Measurements from ENCODE around the gene NBEA. TPM values are rescaled to one million over a fixed set of nuclear protein-coding genes. Genes with fewer than 3 reads are reported as not detected.

NBEA gene
- total RNA-seq, 1 donor from 2014 or later: 1.2 TPM

DNA sequence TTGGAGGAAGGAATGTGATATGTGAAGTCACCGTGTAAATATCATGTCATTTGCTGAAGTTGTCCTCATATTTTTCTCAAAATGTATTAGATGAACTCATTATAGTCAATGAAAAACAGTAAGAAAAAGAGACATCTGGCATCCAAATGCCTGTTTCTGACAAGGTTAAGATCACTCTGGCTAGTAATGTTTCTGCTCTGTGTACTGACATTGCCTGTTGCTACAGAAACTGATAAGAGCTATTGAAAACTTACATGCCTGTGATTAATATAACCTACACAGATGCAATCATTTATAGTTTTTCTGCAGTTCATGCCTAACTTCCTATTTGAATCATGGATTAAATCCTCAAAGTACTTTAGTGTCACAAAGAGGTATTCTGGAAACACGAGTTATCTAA lies 249.8 kb downstream of the NBEA start:
- ATAC-seq: no peak

DNA sequence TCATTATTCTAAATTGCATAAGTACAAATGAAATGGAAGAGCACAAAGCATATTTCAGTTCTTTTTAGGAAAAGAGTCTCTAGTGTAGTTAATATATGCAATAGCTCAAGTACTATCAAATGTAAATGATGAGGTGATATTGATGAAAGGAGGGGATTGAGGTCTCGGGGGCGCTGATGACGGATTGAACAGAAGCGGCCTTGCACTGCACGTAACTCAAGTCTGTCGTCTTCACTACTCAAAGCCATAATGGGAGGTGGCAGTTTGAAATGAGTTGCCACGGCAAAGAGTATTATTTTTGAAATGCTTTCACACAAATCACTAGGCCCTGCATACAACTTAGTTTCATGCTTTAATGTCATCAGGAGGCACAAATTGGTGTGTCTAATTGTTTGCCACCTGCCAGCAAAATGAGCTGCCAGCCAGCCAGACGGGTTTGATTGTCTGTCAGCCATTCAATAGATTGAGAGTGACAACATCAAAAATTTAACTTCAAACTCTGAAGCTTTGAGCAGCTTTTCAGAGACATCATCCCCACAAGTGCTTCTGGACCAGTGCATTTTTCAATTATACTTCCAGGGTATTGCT lies 256.6 kb downstream of the NBEA start:
- ATAC-seq: no peak

DNA sequence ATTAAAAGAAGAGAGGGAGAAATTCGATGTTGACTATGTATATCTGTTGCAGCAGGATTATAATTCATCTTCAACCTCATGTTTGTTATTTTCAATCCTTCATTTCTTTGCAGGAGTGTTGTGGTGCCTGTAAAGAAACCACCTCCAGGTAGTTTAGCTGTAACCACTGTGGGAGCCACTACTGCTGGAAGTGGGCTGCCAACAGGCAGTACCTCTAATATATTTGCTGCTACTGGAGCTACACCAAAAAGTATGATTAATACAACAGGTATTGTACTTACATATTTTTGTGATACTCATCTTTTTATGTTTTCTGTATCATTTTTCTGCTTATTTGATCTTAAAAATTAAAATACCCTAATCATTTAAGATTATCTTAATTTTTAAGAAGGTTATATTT lies 266.5 kb downstream of the NBEA start:
- no peak for ATAC-seq

DNA sequence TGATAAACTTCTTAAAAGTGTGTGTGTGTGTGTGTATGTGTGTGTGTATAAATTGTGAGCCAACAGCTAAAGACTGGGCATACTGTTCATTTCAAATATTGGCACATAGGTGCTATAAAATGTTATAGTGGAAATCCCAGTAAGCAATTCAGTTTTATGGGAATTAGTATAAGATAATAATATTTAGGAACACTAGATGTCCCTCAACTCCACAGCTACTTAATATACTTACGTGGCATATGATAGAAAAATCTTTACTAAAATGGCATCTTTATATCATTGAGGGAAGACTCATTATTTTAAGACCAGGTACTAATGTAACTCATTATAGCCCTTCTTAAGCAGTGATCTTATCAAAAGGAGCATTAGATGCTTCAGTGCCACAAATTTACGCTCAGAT lies 268.2 kb downstream of the NBEA start:
- no peak for ATAC-seq

DNA sequence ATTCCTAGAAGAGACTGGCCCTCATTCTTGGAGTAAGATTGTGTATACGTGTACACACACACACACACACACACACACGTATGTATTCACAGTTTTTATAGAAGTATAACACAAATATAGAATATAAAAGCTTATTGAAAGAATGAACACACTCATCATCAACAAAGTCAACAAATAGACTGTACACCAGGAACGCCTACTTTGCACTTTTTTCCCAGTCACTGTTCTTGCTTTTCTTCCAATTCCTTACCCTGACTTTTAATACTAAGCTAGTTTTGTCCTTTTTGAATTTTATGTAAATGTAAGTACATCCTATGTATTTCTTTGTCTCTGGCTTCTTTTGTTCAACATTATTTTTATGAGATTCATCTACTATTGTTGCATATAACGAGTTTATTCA lies 269.9 kb downstream of the NBEA start:
- ATAC-seq: no peak

DNA sequence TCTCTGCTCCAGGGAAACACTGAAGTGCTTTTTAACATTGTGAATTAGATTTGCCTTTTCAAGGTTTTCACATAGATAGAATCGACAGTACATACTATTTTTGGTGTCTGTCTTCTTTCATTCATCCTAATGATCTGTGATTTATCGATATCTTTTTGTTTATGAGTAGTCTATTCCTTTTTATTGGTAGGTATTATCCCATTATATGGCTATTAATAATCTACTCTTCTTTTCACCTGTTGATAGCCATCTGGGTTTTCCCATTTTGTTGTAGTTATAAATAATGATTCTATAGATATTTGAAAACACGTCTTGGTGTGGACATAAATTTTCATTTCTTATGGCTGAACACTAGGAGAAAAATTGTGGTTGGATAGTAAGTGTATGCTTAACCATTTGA lies 271.8 kb downstream of the NBEA start:
- no peak for ATAC-seq

DNA sequence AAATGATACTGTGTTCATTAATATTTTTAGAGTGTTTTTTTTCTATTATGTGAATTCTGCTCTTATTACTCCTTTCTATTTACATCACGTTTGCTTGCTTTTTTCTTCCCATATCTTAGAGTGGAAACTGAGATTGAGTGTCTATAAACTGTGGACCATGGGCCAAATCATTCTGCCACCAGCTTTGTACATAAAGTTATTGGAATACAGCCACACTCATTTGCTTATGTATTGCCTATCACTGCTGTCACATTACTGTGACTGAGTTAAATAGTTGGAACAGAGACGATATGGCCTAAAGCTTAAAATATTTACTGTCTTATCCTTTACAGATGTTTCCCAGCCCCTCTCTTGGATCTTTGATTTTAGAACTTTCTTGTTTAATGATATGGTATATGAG lies 274.1 kb downstream of the NBEA start:
- ATAC-seq: no peak

DNA sequence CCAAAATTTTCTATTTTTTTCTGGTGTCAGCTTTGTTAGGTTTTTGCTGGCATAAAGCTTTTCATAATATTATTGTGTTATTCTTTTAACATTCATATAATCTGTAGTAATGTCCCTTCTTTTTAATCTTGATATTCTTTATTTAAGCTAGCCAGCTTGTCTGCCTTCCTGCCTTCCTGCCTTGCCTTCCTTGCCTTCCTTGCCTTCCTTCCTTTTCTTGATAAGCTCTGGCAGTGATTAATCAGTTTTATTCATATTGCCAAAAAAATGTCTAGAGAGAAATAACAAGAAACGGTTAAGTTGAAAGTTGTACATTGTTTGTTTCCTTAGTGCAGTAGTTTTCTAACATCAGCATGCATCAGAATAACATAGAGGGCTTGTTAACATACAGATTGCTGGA lies 277.0 kb downstream of the NBEA start:
- ATAC-seq: no peak

DNA sequence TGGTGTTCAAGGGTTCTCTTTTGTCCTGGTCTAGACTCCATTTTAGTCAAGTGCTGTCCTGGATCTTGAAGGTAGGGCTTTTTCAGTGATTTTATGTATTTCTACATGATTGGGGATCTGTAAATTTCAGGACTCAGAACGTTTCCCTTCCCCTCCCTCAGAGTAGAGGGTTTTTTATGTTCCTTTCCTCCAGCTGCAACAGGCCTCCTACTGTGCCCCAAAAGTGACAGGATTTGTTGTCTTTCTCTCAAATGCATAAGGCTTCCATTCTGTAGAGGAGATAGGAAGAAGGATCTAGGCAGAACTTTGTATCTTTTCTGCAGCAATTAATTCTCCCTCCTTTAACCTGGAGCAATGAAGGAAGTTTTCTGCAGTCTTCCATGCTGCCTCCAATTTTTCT lies 283.1 kb downstream of the NBEA start:
- ATAC-seq: no peak

DNA sequence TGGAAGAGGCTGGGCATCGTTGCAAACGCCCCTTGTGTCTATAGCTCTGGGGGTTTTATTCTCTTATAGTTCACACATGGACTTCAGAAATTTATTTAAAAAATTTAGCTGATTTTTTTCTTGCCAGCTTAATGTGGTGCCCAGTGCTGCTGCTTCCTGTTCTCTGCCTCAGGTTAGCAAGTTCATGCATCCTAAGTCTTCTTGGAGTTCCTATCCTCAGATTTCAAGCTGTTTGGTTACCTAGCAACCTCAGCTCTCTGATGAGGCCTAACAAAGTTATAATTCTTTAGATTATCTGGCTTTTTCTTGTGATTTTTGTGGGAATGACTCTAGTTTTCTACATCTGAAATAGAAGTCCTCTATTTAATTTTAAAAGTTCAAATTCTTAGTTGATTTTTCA lies 283.5 kb downstream of the NBEA start:
- ATAC-seq: no peak

DNA sequence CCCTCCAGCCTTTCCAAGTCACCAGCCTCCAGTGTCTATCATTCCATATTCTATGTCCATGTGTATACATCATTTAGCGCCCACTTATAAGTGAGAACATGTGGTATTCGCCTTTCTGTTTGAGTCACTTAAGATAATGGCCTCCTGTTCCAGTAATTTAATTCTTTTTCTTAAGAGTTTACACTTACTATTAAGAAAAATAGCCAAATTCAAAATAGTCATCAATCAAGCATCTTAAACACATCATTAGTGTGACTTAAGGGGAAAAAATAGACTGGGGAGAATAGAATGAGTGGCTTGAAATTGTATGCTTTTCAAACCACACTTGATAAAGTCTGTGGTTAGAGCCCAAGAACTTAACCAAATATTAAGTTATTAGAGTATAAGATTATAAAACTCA lies 286.5 kb downstream of the NBEA start:
- no peak for ATAC-seq

DNA sequence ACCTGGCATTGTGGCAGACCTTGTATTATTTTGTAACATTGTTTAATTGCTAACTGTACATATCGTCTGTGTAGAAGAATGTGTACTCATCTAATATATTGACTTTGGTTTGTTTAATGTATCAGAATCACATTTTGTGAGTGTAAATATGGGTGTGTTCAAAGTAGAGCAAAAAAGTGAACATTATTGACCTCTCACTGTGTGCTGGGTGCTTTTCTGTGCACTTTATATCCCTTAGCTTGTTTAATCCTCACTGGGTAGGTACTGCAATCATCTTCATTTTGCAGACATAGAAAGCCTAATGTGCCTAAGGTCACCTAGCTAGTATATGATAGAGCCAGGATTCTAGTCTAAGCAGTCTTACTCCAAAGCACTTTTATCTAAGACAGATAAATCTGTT lies 289.4 kb downstream of the NBEA start:
- no peak for ATAC-seq

DNA sequence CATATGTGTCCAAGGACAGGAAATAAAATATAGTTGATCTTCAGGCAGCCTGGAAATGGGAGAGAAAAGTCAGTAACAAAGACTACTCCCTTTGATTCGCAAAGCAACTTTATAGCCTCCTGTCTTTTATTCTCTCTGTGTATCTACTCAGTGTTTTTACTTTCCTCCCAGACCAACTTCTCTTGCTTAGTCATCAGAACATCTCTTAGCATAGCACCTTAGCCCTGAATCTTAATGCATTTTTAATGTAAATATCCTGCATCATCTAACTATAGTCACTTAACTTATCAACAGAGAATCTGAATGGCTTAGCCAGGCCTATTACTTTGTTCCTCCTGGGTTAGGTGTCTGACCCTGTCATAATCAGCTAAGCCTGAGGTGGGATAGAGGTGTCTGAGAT lies 296.2 kb downstream of the NBEA start:
- ATAC-seq: no peak

DNA sequence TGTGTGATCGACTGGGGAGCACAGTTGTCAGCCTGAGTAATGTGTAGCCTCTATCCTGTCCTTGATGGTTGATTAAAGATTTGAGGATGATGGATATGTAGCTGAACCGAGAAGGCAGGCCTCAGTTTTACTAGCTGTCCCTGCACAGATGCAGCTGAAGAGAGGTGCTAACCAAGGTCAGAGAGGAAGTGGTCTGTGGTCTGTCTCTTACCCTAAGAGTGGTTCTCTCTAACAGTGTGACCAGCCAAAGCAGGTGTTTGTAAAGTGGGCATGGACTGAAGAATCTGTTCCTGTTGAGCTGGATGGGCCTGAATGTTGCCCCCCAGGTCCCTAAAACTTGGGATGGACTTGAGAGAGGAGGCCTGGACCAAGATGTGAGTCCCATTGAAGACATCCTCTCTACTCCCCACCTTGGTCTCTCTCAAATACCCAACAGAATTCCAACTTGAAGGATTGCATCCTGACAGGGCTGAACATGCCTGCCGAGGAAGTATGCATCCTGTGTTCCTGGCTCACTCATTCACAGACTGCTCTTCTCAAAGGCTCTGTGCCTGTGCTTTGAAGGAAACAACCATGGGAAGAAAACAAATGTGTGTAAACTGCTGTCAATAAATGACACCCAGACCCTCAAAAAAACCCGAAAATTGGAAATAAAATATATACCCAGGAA lies 310.6 kb downstream of the NBEA start:
- no peak for ATAC-seq

DNA sequence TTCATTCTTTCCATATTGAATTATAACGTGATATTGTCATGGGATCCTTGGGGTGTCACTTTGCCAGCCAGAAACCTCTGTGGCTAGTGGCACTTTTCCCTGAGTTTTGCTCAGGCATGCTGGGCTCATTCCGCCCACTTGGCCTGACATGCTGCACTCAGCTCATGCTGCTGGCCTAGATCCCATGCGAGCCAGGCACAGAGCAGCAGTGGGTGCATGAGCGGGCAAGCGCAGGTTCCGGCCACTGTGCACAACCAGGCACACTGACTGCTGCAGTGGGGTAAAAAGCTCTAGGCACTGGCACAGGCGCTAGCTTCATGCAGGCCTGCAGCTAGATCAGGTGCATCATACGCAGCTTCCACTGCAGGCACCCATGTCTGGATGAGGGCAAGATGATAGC lies 313.2 kb downstream of the NBEA start:
- ATAC-seq: peak; percentile 45

DNA sequence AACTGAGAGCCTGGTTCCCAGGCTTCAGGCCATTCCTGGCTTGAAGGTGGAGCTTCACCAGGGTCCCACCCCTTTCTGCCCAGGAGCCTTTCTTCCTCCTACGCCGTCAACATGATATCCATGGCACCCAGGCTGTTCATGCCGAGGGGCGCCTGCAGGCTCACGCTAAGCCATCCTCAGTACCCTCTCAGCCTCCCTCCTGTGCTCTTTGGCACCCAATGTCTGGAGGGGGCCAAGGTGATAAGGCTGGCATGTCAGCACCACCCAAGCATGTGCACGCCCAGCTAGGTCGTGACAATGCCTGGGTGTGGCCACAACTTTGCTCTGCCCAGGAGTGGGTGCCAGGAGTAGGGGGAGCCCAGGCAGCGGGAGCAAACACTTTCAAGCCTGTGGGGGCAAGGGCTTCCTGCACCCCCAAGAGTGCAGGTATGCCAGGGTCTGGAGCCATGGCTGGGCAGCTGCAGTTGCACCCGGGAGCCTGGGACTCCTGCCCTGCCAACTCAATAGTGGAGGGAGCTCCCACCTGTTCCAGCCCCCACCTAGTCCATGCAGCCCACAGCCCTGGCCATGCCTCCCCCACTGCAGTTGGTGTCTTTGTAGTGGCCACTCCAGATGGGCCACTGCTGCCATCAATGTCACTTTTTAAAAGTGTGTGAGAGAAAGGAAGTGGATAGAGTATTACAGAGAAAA lies 314.5 kb downstream of the NBEA start:
- no peak for ATAC-seq

DNA sequence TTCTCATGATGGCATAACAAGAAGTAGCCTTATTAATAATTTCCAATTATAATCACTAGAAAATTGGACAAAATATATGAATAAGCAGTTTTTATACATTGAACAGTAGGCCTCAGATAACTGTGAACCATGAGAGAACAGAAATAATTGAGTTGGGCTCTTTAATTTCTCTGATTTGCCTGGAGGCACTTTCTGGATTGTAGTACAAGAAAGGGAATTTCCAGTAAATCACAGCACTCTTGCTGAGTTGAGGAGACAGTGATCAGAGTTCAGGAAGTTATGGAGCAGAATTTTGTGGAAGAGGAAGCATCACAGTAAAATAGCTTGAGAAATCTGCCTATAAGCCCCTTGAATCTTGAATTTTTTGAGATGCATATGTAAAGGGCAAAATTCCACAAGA lies 318.2 kb downstream of the NBEA start:
- ATAC-seq: no peak

DNA sequence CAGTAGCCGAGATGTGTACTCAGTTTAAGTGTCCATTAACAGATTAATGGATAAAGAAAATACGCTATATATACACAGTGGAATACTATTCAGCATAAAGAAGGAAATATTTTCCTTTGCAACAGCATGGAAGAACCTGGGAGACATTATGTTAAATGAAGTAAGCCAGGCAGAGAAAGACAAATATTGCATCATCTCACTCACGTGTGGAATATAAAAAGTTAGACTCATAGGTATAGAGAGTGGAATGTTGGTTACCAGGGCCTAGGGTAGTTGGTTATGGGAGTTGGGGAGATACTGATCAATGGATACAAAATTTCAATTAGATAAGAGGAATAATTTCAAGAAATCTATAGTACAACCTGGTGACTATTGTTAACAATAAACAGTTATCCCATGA lies 324.3 kb downstream of the NBEA start:
- ATAC-seq: no peak

DNA sequence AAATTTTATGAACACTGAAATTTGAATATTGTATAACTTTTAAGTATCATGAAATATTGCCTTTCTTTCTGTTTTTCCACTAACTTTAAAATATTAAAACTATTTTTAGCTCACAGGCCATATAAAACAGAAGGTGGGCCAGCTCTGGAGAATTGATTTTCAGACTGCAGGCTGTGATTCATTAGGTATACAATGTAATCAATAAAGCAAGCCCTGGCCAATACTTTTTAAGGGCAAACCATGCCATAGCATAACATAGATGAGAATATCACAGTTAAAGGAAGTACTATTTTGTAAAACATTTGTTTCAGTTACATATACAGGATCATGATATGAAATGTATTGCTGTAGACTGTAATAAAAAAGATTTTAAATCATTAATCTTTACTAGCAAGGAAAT lies 336.8 kb downstream of the NBEA start:
- ATAC-seq: no peak

DNA sequence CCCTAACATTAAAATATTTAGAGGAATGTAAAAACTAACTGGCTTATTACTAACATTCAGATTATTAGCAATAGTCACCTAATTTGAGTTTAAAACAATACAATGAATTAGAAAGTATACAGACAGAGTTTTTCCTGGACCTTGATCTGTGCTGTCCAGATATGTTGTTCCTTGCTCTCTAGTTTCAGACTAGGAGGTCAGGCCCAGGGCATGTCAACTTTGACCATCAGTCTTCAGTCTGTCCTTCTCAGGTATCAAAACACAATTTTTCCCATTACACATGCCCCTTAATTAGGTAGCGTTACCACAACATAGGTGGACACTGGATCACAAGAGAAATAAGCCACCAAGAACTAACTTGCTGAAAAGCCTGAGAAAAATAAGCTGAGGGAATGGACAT lies 337.4 kb downstream of the NBEA start:
- no peak for ATAC-seq

DNA sequence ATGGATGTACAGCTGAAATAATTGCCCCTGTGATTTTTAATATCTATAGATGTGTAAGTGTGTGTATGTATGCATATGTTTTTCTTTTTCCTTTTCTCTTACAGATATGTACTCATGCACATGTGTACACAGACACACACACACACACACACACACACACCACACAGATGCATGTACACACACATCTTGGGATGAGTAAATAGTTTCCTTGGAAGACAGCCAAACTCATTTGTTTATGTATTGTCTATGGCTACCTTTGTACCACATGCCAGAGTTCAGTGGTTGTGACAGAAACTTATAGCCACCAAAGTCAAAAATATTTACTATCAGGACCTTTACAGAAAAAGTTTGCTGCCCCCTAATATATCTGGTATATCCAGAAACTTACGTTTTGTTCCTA lies 341.8 kb downstream of the NBEA start:
- ATAC-seq: no peak

DNA sequence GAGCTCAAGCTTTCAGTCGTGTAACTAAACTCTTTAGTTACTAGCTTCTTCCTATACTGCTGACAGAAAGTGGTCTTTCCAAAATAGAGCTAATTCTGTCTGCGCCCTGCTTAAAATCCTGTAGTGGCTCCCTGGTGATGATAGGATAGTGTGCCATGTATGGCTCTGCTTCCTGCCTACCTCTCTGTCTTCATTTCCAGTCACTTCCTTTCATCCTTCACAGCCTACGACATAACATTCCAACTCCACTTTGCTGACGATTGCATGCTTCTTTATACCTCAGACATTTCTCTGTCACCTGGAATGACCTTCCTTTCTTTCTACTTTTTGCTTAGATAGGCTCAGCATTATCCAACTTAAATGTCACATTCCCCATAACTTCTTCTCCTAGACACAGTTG lies 343.6 kb downstream of the NBEA start:
- ATAC-seq: no peak

DNA sequence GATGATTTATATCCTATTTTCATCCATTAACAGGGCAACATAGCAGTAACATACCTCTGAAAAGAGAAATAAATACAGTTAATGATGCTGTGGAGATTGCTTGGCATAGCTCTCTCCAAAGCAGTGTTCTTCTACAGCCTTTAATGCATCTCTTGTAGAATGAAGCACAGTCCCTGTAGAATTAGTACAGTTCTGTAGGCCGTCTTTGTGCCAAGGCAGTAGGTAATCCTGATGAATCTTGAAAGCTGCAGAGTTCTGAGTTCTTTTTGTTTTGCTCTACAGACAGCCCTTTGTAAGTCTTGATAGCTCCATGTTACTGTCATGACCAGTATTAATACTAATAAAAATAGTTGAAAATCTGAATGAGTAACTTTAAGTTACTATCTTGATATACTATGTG lies 350.3 kb downstream of the NBEA start:
- no peak for ATAC-seq

DNA sequence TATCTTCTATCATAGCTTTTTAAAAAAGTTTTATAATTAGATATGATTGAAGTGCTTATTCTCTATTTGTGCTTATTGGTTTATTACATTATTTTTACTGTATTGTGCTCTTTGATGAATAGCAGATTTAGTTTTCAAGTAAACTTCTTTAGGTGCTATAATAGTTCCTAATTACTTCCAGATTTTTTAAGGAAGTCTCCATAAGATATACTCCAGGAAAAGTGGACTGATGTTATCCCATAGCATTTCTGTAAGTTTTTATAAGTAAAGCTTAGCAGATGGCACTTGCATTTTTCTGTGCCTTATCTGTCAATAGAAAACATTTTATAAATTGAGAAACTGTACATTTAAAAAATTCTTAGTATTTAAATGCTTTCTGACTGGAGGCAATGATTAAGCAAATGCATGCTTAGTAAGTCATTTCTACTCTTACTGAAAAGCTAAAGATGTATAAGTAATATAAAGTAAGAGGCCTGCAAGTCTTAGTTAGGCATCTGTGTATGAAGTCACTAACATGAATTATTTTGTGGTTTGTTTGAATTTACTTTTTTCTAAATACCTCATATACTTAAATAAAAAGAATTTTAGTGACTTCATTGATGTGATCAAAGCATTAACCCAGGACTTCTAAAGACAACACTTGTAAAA lies 351.6 kb downstream of the NBEA start:
- no peak for ATAC-seq
